ENCODE data around the gene EBLN2. TPM values are rescaled to one million over a fixed set of nuclear protein-coding genes. Genes with fewer than 3 reads are reported as not detected.

EBLN2 gene
- total RNA-seq, 3 donors from 2014 or later (not counting 1 experiment from before 2014, with no cell fraction given), result 8.9 to 11.2 (median 11.0) TPM

DNA sequence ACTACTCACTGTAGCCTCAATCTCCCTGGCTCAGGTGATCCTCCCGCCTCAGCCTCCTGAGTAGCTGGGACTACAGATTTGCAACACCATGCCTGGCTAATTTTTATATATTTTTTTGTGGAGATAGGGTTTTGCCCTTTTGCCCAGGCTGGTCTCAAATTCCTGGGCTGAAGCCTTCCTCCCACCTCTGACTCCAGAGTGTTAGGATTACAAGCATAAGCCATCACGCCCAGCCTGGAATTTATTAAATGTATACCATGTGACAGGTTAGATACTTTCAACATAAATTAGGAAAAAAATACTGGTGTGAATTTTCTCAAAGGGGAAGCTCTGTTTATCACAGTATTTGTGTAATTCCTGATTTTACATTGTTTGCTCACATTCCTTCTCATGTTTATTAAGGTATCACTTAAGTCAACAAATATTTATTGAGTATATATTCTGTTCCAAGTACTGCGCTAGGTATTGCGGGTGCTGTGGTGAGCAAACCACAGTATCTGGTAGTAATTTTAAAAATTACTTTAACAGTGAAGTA is 40.1 kb upstream of the EBLN2 start:
- no peaks in the 10 kb centered on the region for H3K9me3 Mint-ChIP-seq

DNA sequence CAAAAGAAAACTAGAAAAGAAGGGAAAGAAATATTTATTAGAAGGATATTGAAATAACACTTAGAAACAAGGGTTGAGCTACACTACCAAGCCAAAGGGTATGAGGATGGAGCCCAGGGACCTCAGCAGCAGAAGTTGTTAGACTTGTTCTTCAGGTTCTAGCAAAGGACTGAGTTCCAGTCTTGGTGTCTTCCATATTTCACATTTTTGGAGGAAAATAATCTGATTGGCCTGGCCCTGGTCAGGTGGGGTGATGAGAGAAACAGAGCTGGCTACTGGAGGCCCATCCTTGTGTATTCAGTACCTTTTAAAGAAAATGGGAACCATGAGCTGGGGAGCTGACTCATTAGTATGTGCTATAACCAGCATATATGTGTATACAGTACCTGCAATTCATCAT is 36.6 kb upstream of the EBLN2 start:
- no peak for ATAC-seq
- H3K4me3 Mint-ChIP-seq, result no peak overlapping the region

More for the DNA sequence above, 40.1 kb upstream of the EBLN2 start:
- 100% methylated on average over 2 of the region's 4 CpGs for WGBS (ENCODE audit: insufficient coverage)
- Histone ChIP-seq H3K36me3 (ENCODE audit: control insufficient read depth, insufficient read depth, low read length) (no peaks in the 10 kb centered on the region), H3K27ac (ENCODE audit: low read length) (no peak overlapping the region), H3K9me3 (ENCODE audit: control insufficient read depth, insufficient read depth, low read length) (no peaks in the 10 kb centered on the region), H3K27me3 (ENCODE audit: control insufficient read depth, insufficient read depth, low read length) (no peaks in the 10 kb centered on the region), H3K4me1 (ENCODE audit: control insufficient read depth, insufficient read depth, low read length) (peaks cover 21% of the 10 kb centered on the region), H3K4me3 (ENCODE audit: low read length) (no peak overlapping the region)
- Mint-ChIP-seq H3K27ac (peak overlapping the region; percentile 14 to 67), H3K36me3 (no peaks in the 10 kb centered on the region), H3K4me1 (peaks cover 53 to 68% of the 10 kb centered on the region in 2 donors), H3K4me3 (no peak overlapping the region), H3K27me3 (ENCODE audit: low read depth in 2 of 2) (no peaks in the 10 kb centered on the region)
- intact Hi-C loops (cut with micrococcal nuclease), result no loop called here
- no peak for DNase-seq
- ATAC-seq, result no peak
- TF ChIP-seq CTCF (IDR thresholded peaks at IDR 0.05), result no peak

GRCh38 chr3:73026111-73026759 is 35.2 kb upstream of the EBLN2 start:
- H3K27me3 ChIP-seq (ENCODE audit: control insufficient read depth, insufficient read depth, low read length), result no peaks in the 10 kb centered on the region
- no peaks in the 10 kb centered on the region for H3K36me3 ChIP-seq (ENCODE audit: control insufficient read depth, insufficient read depth, low read length)
- H3K9me3 ChIP-seq (ENCODE audit: control insufficient read depth, insufficient read depth, low read length), result no peaks in the 10 kb centered on the region
- no peaks in the 10 kb centered on the region for H3K9me3 Mint-ChIP-seq
- H3K4me1 ChIP-seq (ENCODE audit: control insufficient read depth, insufficient read depth, low read length), result peaks cover 19% of the 10 kb centered on the region
- H3K27ac ChIP-seq (ENCODE audit: low read length), result no peak overlapping the region
- DNase-seq, result no peak
- intact Hi-C loops (cut with micrococcal nuclease), result no loop called here
- no peak overlapping the region for H3K4me3 Mint-ChIP-seq
- peaks cover 37 to 61% of the 10 kb centered on the region in 2 donors for H3K4me1 Mint-ChIP-seq
- 97% methylated on average over 5 of the region's 6 CpGs for WGBS (ENCODE audit: insufficient coverage)
- H3K36me3 Mint-ChIP-seq, result no peaks in the 10 kb centered on the region
- H3K27me3 Mint-ChIP-seq (ENCODE audit: low read depth in 2 of 2), result no peaks in the 10 kb centered on the region
- no peak overlapping the region for H3K4me3 ChIP-seq (ENCODE audit: low read length)
- no peak for TF ChIP-seq CTCF (IDR thresholded peaks at IDR 0.05)
- H3K27ac Mint-ChIP-seq, result peak overlapping the region in 1 of 2 donors; percentile 1
- ATAC-seq, result no peak

More for the DNA sequence above, 36.6 kb upstream of the EBLN2 start:
- H3K27ac ChIP-seq (ENCODE audit: low read length), result no peak overlapping the region
- intact Hi-C loops (cut with micrococcal nuclease), result no loop called here
- peaks cover 23% of the 10 kb centered on the region for H3K4me1 ChIP-seq (ENCODE audit: control insufficient read depth, insufficient read depth, low read length)
- H3K4me3 ChIP-seq (ENCODE audit: low read length), result no peak overlapping the region
- DNase-seq, result no peak
- no peaks in the 10 kb centered on the region for H3K27me3 Mint-ChIP-seq (ENCODE audit: low read depth in 2 of 2)
- no peaks in the 10 kb centered on the region for H3K36me3 Mint-ChIP-seq
- no peaks in the 10 kb centered on the region for H3K9me3 ChIP-seq (ENCODE audit: control insufficient read depth, insufficient read depth, low read length)
- H3K27me3 ChIP-seq (ENCODE audit: control insufficient read depth, insufficient read depth, low read length), result no peaks in the 10 kb centered on the region
- no peak for TF ChIP-seq CTCF (IDR thresholded peaks at IDR 0.05)
- H3K4me1 Mint-ChIP-seq, result peaks cover 40 to 60% of the 10 kb centered on the region in 2 donors
- H3K36me3 ChIP-seq (ENCODE audit: control insufficient read depth, insufficient read depth, low read length), result no peaks in the 10 kb centered on the region
- H3K9me3 Mint-ChIP-seq, result no peaks in the 10 kb centered on the region
- H3K27ac Mint-ChIP-seq, result no peak overlapping the region

DNA sequence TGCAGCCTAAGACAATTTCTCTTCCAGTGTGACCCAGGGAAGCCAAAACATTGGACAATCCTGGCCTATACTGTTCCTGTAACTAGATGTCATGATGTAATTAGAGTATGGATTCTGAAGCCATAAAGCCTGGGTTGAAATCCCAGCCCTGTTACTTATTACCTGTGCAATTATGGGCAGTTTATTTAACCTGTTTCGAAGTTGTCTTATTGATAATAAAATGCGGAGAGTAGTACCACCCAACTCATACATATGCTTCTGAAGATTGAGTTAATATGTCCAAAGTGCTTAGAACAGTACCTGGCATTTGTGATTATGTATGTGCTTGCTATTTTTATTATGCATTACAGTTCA is 34.7 kb upstream of the EBLN2 start:
- WGBS (ENCODE audit: insufficient coverage), result no CpG with 5 or more reads among the region's 2 CpGs
- no peaks in the 10 kb centered on the region for H3K9me3 Mint-ChIP-seq
- peaks cover 19% of the 10 kb centered on the region for H3K4me1 ChIP-seq (ENCODE audit: control insufficient read depth, insufficient read depth, low read length)

More for the DNA sequence above, 34.7 kb upstream of the EBLN2 start:
- Histone ChIP-seq H3K36me3 (ENCODE audit: control insufficient read depth, insufficient read depth, low read length) (no peaks in the 10 kb centered on the region), H3K27me3 (ENCODE audit: control insufficient read depth, insufficient read depth, low read length) (no peaks in the 10 kb centered on the region), H3K4me3 (ENCODE audit: low read length) (no peak overlapping the region), H3K27ac (ENCODE audit: low read length) (no peak overlapping the region), H3K9me3 (ENCODE audit: control insufficient read depth, insufficient read depth, low read length) (no peaks in the 10 kb centered on the region)
- H3K4me1 Mint-ChIP-seq, result peaks cover 37 to 59% of the 10 kb centered on the region in 2 donors
- ATAC-seq (no peak), DNase-seq (no peak)
- intact Hi-C loops (cut with micrococcal nuclease), result no loop called here
- no peak overlapping the region for H3K4me3 Mint-ChIP-seq
- no peak overlapping the region for H3K27ac Mint-ChIP-seq
- H3K27me3 Mint-ChIP-seq (ENCODE audit: low read depth in 2 of 2), result no peaks in the 10 kb centered on the region
- TF ChIP-seq CTCF (IDR thresholded peaks at IDR 0.05), result no peak
- H3K36me3 Mint-ChIP-seq, result no peaks in the 10 kb centered on the region
